Thyroid gland (tissue), 4 donors: ENCODE data around the gene HLA-C.

Experiments
- CTCF ChIP-seq, 6 experiments: fragments of 200-600 bp in 3 of 6; fragments of 450-650 bp in 3 of 6; sonication (generic) in 3 of 6; IDR thresholded peaks; one replicate each; pipeline ENCODE4 v1.5.1; 2016 to 2019; ENCODE audit warnings: antibody characterized with exemption in 6 of 6, mild to moderate bottlenecking in 2 of 6, inconsistent platforms in 1 of 6, moderate library complexity in 1 of 6
- POLR2A ChIP-seq, 2 donors: fragments of 450-650 bp; IDR thresholded peaks; one replicate each; pipeline ENCODE4 v1.6.1; 2017; ENCODE audit warnings: antibody characterized with exemption in 2 of 2, mild to moderate bottlenecking in 2 of 2, moderate library complexity in 1 of 2

- TF ChIP-seq CTCF (IDR thresholded peaks at IDR 0.05) (no peak), POLR2A (IDR thresholded peaks at IDR 0.05) (no peak)
Observed at GRCh38 chr6:31267651-31268368, 4.1 kb downstream of the HLA-C start.
